Stimulated activated CD8-positive, alpha-beta memory T cell treated with anti-CD3 and anti-CD28 coated beads, Interleukin-7, amount 100 ng/mL, for 4 hours (primary cell): ENCODE measurements around the gene SAMD9.
"Not testable (repeated sequence)": the region's sequence is repeated elsewhere in the genome, so short reads cannot be mapped to it uniquely, and the experiment has no call there.

ENCODE experiments used
- DNase-seq, 2 donors: peaks; one replicate each; pipeline ENCODE4 v3.0.0-alpha.2; 2020; ENCODE audit warnings: low read depth in 2 of 2

SAMD9 gene

DNA sequence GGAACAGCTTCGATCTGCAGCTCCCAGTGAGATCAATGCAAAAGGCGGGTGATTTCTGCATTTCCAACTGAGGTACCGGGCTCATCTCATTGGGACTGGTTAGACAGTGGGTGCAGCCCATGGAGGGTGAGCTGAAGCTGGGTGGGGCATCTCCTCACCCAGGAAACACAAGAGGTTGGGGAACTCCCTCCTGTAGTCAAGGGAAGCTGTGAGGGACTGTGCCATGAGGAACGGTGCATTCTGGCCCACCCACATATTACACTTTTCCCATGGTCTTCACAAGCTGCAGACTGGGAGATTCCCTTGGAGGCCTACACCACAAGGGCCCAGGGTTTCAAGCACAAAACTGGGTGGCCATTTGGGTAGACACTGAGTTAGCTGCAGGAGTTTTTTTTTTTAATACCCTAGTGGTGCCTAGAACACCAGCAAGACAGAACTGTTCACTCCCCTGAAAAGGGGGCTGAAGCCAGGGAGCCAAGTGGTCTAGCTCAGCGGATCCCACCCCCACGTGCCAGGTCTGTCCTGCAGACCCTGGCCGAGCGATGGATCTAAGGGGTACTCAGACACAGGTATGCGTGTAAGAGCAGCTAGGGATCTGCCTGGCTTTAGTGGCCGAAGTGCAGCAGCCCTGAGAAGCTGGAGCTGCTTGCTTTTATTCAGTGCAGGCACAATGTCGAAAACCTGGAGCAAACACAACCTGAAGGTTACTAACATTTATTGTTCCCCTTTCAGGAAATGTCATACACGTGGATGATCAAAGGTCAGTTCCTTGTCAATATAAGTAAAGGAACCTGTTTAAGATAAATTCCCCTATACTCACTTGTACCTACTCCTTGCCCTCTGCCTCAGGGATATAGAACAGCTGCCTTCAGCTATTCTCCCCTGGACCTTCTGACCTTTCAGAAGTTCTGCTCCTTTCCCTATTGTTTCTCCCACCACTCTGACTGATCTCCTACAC is 3.1 kb upstream of the SAMD9 start:
- DNase-seq: no peak

DNA sequence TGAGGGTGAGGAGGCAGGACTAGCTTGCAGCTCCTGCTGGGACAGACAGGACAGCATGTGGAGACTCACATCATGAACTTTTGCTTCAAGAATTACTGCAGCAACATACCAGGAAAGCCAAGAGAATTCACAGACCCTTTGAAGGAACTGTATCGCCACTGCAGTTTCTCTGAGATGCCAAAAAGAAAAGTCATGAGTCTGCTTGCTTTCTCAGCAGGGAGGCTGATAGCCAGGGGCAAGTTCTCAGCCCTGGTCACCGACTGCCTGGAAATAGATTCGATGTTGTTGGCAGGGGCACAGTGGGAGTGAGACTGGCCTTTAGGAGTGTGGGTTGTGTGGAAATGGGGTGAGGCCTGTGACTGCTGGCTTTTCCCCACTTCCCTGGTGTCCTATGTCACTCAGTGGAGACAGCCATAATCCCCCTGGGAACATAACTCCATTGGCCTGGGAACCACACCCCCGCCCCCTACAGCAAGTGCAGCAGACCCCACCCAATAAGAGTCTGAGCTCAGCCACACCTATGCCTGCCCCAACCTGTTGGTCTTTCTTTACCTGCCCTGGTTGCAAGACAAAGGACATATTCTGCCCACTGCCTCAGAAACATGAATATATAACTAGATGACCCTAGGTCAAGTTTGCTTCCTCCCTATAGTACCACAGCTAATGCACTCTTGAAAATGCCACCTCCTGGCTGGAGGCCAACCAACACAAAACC is 1.6 kb upstream of the SAMD9 start:
- no peak for DNase-seq

DNA sequence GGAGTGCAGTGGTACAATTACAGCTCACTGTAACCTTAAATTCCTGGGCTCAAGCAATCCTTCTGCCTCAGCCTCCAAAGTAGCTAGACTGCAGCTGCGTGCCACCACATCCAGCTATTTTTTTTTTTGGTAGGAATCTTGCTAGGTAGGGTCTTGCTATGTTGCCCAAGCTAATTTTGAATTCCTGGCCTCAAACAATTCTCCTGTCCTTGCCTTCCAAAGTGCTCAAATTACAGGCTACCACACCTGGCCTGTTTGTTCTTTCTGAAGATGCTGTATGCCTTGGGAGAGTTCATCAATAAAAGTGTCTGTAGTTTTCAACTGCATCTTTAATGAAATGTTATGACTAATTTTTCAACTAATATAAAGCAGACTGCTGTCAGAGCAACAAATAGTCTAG is 452 bp downstream of the SAMD9 start:
- DNase-seq: no peak

DNA sequence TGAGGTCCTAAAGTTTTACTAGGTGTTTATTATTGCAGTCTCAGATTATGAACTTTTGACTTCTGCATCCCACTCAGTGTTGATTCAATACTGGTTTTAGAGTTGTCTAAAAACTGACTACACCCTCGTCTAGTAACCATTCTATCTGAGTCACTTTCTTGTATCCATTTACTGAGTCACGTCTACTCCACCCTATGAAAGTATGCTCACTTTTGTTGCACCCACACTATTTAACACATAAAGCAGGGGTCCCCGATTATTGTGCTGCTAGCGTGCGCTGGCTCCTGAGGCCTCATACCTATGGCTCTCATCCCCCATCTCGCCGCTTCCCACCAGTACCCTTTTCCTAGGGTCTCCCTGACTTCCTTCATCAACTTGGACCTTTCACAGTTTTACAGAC is 2.0 kb downstream of the SAMD9 start:
- no peak for DNase-seq

DNA sequence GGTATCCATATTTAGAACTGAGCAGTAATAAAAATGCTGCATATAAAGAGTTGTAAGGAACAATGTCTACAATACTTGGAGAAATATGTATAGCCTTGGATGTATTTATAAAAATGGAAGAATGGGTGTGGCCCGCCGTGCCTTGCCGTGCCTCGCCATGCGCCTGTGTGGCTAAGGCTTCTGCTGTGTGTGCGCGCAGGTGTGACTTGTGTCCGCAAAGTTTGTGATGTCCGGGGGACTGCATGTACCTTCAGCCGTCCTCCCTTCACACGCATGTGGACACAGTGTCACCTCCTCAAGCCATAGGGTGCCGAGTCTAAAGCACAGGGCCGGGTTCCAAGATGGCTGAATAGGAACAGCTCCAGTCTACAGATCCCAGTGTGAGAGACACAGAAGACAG is 9.8 kb downstream of the SAMD9 start:
- no peak for DNase-seq

DNA sequence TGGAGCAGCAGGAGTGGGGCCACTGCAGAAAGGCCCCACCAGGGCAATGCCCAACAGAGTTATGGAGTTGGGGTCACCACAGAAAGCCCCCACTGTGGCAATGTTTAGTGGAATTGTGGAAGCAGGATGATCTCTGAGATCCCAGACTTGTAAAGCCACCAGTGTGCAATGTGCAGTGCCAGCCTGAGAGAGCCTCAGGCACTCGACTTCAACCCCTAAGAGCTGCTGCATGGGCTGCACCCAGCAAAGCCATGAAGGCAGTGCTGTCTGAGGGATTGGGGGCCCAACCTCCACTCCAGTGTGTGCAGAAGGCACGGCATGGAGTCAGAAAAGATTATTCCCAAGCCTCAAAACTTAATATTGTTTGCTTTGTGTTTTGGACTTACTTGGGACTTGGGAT is 20.4 kb downstream of the SAMD9 start:
- DNase-seq: no peak

DNA sequence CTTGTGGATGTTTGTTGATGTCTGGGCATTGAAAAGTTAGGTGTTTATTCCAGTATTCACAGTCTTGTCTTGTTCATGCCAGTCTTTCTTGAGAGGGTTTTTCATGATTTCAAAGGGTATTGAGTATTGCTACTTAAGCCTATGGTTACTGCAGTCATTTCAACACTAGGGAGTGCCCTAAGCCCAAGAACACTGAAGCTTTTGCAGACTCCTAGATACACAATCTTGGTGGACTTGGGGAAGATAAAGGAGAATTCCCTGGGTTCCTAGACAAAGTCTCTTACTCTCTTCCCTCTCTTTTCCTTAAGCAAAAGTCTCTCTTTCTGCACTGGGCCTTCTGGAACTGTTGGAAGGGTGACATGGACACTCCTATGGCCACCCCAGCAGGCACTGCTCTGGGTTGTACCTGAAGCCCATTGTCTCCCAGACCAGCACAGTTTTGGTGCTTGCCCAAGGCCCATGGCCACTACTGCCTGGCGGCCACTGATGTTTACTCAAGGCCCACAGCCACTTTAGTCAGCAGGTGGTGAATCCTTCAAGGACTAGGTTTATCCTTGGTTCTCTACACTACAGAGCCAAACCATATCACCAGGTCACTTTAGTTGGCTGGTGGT is 24.9 kb downstream of the SAMD9 start:
- DNase-seq: no peak

DNA sequence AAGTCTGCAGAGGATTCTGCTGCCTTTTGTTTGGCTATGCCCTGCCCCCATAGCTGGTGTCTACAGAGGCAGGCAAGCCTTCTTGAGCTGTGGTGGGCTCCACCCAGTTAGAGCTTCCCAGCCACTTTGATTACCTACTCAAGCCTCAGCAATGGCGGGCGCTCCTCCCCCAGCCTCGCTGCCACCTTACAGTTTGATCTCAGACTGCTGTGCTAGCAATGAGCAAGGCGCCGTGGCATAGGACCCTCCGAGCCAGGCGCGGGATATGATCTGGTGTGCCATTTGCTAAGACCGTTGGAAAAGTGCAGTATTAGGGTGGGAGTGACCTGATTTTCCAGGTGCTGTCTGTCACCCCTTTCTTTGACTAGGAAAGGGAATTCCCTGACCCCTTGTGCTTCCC is 44.4 kb downstream of the SAMD9 start:
- not testable (repeated sequence) for DNase-seq

DNA sequence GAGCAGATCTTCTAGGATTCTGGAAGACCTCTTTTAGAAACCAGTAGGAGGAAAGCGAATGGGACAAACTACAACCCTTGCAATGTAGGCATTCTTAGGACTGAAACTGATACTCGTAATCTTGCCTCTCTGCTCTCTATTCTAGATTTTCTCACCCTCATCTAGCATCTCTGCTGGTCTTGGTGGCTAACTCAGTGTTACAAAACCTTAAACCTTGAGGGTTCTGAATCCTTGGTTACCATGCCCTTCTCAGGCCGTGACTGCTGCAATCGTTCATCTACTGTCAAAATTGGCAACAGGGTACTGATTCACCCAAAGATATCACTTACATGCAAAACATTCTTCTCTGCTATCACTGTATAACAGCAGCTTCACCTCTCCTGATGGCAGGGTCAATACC is 55.2 kb downstream of the SAMD9 start:
- DNase-seq: no peak

DNA sequence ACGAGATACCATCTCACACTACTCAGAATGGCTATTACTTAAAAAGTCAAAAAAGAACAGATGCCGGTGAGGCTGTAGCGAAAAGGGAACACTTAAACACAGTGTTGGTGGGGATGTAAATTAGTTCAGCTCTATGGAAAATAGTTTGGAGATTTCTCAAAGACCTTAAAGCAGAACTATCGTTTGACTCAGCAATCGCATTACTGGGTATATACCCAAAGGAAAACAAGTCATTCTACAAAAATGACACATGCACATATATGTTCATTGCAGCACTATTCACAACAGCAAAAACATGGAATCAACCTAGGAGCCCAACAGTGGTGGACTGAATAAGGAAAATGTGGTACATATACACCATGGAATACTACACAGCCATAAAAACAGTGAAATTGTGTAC is 56.9 kb downstream of the SAMD9 start:
- no peak for DNase-seq

DNA sequence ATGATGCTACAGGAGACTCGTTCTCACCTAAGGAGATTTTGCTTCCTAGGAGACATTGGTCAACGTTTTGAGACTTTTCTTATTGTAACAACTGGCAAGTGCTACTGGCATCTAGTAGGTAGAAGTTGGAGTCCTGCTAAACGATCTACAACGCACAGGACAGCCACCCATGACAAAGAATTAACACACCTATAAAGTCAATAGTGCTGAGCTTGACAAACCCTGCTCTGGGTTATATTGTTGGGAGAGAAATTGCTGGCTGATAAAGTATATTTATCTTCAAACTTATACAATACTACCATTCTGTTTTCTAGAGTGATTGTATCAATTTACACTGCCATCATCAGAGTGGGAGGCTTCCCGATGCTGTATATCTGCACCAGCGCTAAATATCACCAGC is 57.8 kb downstream of the SAMD9 start:
- DNase-seq: no peak

DNA sequence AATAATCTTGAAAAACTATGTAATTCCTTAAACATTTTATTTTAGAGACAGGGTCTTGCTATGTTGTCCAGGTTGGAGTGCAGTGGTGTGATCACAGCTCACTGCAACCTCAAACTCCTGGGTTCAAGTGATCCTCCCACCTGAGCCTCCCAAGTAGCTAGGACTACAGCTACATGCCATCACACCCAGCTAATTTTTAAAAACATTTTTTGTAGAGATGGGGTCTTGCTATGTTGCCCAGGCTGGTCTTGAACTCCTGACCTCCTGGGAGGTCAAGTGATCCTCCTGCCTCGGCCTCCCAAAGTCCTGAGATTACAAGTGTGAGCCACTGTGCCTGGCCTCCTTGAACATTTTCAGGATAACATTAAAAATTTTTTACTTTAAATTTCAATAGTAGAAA is 61.2 kb downstream of the SAMD9 start:
- not testable (repeated sequence) for DNase-seq

DNA sequence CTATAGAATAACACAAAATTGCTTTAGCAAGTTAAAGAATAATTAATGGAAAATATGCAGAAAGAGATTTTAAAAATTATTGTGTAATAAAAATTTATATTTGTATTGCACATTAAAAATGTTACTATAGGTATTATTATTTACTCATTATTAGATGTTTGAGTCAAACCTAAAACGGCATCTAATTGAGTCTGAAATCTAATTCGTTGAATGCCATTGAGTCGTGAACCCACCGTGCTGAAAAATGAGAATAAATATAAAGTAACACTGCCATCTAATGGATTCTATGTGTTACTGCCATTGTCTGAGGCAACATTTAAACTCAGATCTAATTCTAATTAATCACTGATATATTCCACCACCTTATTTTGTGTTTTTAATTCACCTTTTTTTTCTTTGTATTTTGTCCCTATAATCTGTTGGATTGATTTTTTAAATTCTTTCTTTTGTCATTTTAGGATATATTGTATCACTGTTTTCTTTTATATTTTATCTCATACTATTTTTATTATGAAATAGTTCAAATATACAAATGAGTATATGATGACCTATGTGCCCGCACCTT is 62.2 kb downstream of the SAMD9 start:
- no peak for DNase-seq

DNA sequence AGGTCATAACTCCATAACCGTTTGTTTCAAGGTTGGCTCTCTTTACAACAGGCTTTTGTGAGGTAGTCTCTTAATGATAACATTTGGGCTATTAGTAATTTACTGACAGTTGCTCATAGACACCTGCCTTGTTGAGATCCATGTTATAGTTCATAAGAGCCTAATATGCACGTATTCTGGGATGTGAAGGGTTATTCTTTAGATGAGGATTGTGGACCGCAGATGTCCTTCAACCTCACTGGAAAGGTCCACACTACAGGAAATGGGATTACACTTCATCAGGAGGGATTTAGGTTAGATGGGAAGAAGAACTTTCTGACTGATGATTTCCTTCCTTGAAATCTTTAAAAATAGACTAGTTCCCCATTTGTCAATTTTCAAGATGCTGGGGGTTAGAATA is 62.8 kb downstream of the SAMD9 start:
- no peak for DNase-seq

DNA sequence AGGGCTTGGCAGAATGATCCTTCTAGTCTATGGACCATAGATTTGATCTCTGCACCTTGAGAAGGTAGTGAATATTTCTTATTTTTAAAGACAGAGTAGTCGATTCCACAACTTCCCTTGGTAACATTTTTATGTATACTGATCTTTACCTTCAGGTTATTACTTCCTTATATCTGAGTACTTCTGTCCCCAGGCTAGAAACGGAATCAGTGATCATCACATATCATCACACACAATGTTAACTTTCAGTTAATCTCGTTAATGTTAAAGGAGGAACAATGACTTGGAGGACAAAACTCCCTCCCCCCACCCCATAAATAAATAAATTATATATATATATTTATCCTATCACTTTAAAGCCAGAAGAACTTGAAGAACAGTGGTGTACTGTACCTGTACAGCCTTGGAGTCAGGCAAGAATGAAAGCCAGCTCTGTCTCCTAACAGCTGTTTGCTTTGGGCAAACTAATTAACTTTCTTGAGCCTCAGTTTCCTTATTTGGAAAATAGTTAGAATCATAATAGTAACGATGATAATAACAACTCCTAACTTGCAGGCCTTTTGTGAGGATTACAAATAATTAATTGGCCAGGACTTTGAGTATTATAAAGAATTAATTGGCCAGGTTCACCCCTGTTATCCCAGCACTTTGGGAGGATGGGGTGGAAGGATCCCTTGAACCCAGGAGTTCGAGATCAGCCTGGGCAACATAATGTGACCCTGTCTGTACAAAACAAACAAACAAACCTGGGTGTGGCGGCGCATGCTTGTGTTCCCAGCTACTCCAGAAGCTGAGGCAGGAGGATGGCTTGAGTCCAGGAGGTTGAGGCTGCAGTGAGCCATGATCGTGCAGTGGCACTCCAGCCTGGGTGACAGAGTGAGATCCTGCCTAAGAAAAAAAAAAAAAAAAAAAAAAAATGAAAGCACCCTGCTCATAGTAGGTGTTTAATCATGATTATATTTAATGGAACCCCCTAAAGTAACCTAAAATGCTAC is 63.5 kb downstream of the SAMD9 start:
- DNase-seq: no peak

DNA sequence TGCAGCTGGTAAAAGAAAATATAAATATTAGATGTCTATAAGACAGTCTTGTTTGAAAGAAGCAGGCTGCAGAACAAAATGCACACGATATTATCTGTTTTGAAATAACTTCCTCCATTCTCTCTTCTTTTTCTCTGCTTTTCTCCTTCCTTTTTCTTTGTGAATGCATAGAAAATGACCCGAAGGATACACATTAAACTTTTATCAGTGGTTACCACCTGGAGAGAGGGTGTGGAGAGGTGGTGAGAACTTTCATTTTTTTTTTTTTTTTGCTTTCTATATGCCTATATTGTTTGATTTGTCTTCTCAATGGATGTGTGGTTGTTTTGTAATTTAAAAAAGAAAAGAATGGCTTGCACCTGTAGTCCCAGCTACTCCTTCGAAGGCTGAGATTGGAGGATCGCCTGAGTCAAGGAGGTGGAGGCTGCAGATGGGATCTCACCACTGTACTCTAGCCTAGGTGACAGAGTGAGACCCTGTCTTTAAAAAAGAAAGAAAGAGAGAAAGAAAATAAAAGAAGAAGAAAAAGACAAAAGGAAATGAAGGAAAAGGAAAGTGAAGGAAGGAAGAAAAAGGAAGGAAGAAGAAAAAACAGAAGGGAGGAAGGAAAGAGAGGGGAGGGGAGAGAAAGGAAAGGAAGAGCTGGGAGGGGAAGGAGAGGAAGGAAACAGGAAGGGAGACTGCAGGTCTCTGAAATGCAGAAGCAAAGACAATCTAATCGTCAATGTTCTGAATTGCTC is 64.4 kb downstream of the SAMD9 start:
- no peak for DNase-seq

DNA sequence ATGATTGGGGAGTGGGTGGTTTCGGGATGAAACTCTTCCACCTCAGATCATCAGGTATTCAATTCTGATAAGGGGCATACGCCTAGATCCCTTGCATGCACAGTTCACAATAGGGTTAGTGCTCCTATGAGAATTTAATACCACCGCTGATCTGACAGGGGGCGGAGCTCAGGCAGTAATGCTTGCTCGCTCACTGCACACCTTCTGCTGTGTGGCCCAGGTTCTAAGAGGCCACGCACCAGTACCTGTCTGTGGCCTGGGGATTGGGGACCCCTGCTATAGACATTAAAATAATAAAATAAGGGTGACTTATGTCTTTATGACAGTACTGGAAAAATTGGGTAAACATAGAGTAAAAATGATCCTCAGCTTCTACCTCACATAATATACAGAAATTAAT is 66.1 kb downstream of the SAMD9 start:
- DNase-seq: no peak
